HL-60 (cell line): ENCODE data around the gene PKDREJ.

ENCODE experiments used
- DNase-seq, 2 experiments: peaks; one replicate each; pipeline ENCODE4 v3.0.0-alpha.2; 2010 to 2020; ENCODE audit warnings: low read depth in 1 of 2, low spot score in 1 of 2
- H3K27ac ChIP-seq: fragments of 250-450 bp; sonication (Bioruptor Pico); replicated peaks from 2 replicates; pipeline ENCODE4 v1.5.1; 2020; ENCODE audit warnings: mild to moderate bottlenecking, moderate library complexity
- H3K27me3 ChIP-seq: fragments of 250-450 bp; sonication (Bioruptor Pico); 2 replicates; pipeline ENCODE4 v1.5.1; 2021; ENCODE audit warnings: mild to moderate bottlenecking, moderate library complexity; ENCODE audit not compliant: insufficient read depth, poor library complexity, severe bottlenecking
- H3K4me3 ChIP-seq: replicated peaks from 2 replicates; pipeline ENCODE4 v1.5.1; 2011; ENCODE audit warnings: mild to moderate bottlenecking, control low read depth, low read length; ENCODE audit not compliant: insufficient read depth
- GABPA ChIP-seq: IDR thresholded peaks from 2 replicates; pipeline ENCODE4 v1.6.1; 2012; ENCODE audit warnings: low read depth
- POLR2AphosphoS5 ChIP-seq: IDR thresholded peaks from 2 replicates; pipeline ENCODE4 v1.6.1; 2012; ENCODE audit warnings: low read depth
- SPI1 ChIP-seq: IDR thresholded peaks from 2 replicates; pipeline ENCODE4 v1.6.1; 2012; ENCODE audit warnings: low read depth, mild to moderate bottlenecking, borderline replicate concordance
- TF ChIP-seq, protein P1 (sequence below): IDR thresholded peaks from one replicate; pipeline ENCODE4 v1.5.1; 2011; ENCODE audit warnings: low read length, control low read depth, inconsistent platforms; ENCODE audit not compliant: insufficient read depth
- TF ChIP-seq, protein P2 (sequence below): IDR thresholded peaks from 2 replicates; pipeline ENCODE4 v1.6.1; 2012; ENCODE audit warnings: low read depth; ENCODE audit not compliant: insufficient replicate concordance

The PKDREJ gene

DNA sequence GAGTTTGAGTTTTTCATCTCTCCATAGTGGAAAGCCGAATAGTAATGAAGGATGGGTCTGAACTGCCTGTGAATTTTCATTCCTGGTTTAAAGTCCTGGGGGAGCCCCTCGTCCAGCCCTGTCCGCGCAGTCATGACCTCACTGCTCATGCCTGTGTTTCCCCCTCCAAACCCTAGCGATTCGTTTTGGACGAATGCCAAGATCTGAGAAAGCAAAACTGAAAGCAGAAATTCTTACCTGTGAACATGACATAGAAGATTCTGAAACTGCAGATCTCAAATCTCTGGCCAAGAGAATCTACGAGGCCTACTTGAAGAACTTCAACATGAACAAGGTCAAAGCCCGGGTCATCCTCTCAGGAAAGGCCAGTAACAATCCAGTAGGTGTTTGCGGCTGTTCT lies 43.5 kb downstream of the PKDREJ start:
- H3K27ac ChIP-seq: no peak overlapping the region
- no peak for DNase-seq
- no peak overlapping the region for H3K4me3 ChIP-seq
- no peaks in the 10 kb centered on the region for H3K27me3 ChIP-seq
- TF ChIP-seq, protein P1, sequence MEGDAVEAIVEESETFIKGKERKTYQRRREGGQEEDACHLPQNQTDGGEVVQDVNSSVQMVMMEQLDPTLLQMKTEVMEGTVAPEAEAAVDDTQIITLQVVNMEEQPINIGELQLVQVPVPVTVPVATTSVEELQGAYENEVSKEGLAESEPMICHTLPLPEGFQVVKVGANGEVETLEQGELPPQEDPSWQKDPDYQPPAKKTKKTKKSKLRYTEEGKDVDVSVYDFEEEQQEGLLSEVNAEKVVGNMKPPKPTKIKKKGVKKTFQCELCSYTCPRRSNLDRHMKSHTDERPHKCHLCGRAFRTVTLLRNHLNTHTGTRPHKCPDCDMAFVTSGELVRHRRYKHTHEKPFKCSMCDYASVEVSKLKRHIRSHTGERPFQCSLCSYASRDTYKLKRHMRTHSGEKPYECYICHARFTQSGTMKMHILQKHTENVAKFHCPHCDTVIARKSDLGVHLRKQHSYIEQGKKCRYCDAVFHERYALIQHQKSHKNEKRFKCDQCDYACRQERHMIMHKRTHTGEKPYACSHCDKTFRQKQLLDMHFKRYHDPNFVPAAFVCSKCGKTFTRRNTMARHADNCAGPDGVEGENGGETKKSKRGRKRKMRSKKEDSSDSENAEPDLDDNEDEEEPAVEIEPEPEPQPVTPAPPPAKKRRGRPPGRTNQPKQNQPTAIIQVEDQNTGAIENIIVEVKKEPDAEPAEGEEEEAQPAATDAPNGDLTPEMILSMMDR: no peak
- TF ChIP-seq POLR2AphosphoS5: no peak
- TF ChIP-seq, protein P2, sequence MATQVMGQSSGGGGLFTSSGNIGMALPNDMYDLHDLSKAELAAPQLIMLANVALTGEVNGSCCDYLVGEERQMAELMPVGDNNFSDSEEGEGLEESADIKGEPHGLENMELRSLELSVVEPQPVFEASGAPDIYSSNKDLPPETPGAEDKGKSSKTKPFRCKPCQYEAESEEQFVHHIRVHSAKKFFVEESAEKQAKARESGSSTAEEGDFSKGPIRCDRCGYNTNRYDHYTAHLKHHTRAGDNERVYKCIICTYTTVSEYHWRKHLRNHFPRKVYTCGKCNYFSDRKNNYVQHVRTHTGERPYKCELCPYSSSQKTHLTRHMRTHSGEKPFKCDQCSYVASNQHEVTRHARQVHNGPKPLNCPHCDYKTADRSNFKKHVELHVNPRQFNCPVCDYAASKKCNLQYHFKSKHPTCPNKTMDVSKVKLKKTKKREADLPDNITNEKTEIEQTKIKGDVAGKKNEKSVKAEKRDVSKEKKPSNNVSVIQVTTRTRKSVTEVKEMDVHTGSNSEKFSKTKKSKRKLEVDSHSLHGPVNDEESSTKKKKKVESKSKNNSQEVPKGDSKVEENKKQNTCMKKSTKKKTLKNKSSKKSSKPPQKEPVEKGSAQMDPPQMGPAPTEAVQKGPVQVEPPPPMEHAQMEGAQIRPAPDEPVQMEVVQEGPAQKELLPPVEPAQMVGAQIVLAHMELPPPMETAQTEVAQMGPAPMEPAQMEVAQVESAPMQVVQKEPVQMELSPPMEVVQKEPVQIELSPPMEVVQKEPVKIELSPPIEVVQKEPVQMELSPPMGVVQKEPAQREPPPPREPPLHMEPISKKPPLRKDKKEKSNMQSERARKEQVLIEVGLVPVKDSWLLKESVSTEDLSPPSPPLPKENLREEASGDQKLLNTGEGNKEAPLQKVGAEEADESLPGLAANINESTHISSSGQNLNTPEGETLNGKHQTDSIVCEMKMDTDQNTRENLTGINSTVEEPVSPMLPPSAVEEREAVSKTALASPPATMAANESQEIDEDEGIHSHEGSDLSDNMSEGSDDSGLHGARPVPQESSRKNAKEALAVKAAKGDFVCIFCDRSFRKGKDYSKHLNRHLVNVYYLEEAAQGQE: no peak
- no peak for TF ChIP-seq GABPA
- no peak for TF ChIP-seq SPI1

DNA sequence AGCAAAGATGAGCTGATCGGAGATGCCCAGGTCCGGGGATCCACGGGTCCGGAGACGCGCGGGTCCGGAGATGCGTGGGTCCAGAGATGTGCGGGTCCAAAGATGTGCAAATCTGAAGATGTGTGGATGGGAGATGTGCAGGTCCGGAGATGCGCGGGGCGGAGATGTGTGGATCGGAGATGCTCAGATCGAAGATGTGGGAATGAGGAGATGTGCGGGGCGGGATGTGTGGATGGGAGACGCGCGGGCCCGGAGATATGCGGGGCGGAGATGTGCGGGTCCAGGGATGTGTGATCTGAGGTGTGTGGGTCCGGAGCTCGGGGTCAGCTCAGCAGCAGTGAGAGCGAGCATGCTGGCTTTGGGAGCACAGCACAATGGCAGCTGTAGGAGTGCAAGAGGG lies 48.5 kb downstream of the PKDREJ start:
- DNase-seq: no peak
- Histone ChIP-seq H3K27ac (no peak overlapping the region), H3K27me3 (no peaks in the 10 kb centered on the region), H3K4me3 (no peak overlapping the region)
- no peak for TF ChIP-seq POLR2AphosphoS5
- TF ChIP-seq, protein P2: no peak

DNA sequence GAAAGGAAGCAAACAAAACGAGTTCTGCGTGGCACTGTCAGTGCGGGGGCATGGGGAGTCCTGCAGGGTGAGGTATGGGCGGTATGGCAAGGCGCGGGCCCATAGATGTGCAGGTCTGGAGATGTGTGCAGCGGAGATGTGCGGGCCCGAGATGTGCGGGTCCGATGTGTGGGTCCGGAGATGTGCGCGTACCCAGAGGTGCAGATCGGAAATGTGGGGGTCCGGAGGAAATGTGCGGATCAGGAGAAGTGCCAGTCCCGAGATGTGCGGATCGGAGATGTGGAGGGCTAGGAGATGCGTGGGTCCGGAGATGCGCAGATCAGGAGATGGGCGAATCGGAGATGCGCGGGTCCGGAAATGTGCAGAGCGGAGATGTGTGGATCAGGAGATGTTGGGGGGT lies 49.0 kb downstream of the PKDREJ start:
- Histone ChIP-seq H3K27ac (no peak overlapping the region), H3K4me3 (no peak overlapping the region), H3K27me3 (no peaks in the 10 kb centered on the region)
- TF ChIP-seq, protein P1: no peak
- TF ChIP-seq POLR2AphosphoS5 (no peak), GABPA (no peak), SPI1 (no peak)
- TF ChIP-seq, protein P2: no peak
- DNase-seq: no peak

DNA sequence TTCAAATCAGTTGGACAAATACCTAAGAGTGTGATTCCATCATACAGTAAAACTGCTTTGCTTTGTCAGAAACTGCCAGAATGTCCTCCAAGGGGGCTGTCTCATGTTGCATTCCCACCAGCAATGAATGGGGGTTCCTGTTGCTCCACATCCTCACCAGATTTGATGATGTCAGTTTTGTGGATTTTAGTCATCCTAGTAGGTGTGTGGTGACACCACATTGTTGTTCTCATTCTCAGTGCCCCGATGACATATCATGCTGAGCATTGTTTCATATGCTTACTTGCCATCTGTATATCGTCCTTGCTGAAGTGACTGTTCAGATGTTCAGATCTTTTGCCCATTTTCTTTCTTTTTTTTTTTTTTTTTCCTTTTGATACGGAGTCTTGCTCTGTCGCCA lies 50.1 kb downstream of the PKDREJ start:
- H3K27me3 ChIP-seq: no peaks in the 10 kb centered on the region
- TF ChIP-seq, protein P2: no peak
- TF ChIP-seq GABPA (no peak), POLR2AphosphoS5 (no peak), SPI1 (no peak)
- TF ChIP-seq, protein P1: no peak
- no peak overlapping the region for H3K27ac ChIP-seq
- no peak overlapping the region for H3K4me3 ChIP-seq
- DNase-seq: no peak
